ENCODE measurements around the gene CFAP161. TPM values are rescaled to one million over a fixed set of nuclear protein-coding genes. Genes with fewer than 3 reads are reported as not detected.

The CFAP161 gene
- total RNA-seq, 1 donor from 2014 or later: 7.4 TPM

- H3K27me3 ChIP-seq (ENCODE audit: low read depth): no peaks in the 10 kb centered on the region
- ATAC-seq: no peak
- no peaks in the 10 kb centered on the region for H3K9me3 ChIP-seq
- peak overlapping the region; percentile 70 for H3K27ac ChIP-seq
- intact Hi-C loops (cut with DNase I): no loop called here
- H3K4me3 ChIP-seq: no peak overlapping the region
- H3K4me1 ChIP-seq: peaks cover 4% of the 10 kb centered on the region
- no peaks in the 10 kb centered on the region for H3K36me3 ChIP-seq
- DNase-seq: no peak
- TF ChIP-seq CTCF (IDR thresholded peaks at IDR 0.05): no peak
These were observed 56.9 kb downstream of the CFAP161 start for GRCh38 chr15:81190922-81191507.

DNA sequence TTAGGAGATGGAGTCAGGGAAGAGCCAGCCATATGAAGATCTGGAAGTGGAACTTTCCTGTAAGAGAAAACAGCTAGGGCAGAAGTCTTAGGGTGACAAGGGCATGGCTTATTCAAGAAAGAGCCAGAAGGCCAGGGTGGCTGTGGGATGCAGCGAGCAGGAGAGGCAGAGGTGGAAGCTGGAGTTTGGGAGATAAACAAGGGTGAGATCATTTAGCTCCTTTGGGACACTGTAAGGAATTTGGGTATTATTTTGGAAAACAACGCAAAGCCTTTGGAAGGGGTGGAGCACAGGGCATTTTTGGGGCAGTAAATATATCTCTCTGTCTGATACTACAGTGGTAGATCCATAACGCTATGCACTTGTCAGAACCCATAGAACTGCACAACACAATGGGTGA lies 57.6 kb downstream of the CFAP161 start:
- Histone ChIP-seq H3K27me3 (ENCODE audit: low read depth) (no peaks in the 10 kb centered on the region), H3K4me3 (no peak overlapping the region), H3K36me3 (no peaks in the 10 kb centered on the region), H3K4me1 (peaks cover 4% of the 10 kb centered on the region), H3K27ac (peak overlapping the region; percentile 70), H3K9me3 (no peaks in the 10 kb centered on the region)
- intact Hi-C loops (cut with DNase I): no loop called here
- ATAC-seq (no peak), DNase-seq (no peak)
- no peak for TF ChIP-seq CTCF (IDR thresholded peaks at IDR 0.05)

DNA sequence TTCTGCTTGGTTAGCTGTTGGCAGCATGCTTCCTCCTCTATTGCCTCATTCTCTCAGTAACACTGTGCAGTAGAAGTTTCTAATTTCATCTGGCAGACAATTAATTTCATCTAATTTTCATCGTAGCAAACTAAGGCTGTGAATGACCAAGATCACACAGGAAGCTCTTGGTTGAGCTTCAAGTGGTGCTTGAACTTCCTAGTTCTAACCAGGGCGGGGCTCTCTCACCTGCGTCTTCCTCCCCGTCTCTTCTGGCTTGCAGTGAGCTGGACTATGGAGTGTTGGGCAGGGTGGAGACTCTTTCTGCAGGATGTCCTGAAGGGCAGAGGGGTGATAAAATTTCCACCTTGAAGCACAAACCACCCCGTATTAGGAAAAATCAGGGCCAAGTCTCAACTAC lies 60.7 kb downstream of the CFAP161 start:
- ATAC-seq (no peak), DNase-seq (no peak)
- Histone ChIP-seq H3K4me3 (no peak overlapping the region), H3K9me3 (no peaks in the 10 kb centered on the region), H3K36me3 (no peaks in the 10 kb centered on the region), H3K27ac (no peak overlapping the region), H3K27me3 (ENCODE audit: low read depth) (no peaks in the 10 kb centered on the region), H3K4me1 (peaks cover 4% of the 10 kb centered on the region)
- intact Hi-C loops (cut with DNase I): no loop called here
- no peak for TF ChIP-seq CTCF (IDR thresholded peaks at IDR 0.05)

- H3K4me3 ChIP-seq: no peak overlapping the region
- TF ChIP-seq CTCF (IDR thresholded peaks at IDR 0.05): no peak
- DNase-seq: no peak
- H3K27ac ChIP-seq: peak overlapping the region; percentile 18
- ATAC-seq: peak in 1 of 2 donors; percentile 16
- peaks cover 4% of the 10 kb centered on the region for H3K4me1 ChIP-seq
- no peaks in the 10 kb centered on the region for H3K9me3 ChIP-seq
- no peaks in the 10 kb centered on the region for H3K36me3 ChIP-seq
- intact Hi-C loops (cut with DNase I): no loop called here
- H3K27me3 ChIP-seq (ENCODE audit: low read depth): no peaks in the 10 kb centered on the region
These were observed 61.3 kb downstream of the CFAP161 start for GRCh38 chr15:81195339-81195864.

- no peak for ATAC-seq
- intact Hi-C loops (cut with DNase I): no loop called here
These were observed 62.6 kb downstream of the CFAP161 start, which contains the start of gene IL16 for GRCh38 chr15:81196576-81197254. Gene IL16 (plus strand): TSS chr15:81196879. CDS start chr15:81225400, 28,521 bp downstream.

More at GRCh38 chr15:81196576-81197254, 62.6 kb downstream of the CFAP161 start, which contains the start of gene IL16:
- Histone ChIP-seq H3K9me3 (no peaks in the 10 kb centered on the region), H3K27me3 (ENCODE audit: low read depth) (no peaks in the 10 kb centered on the region), H3K4me3 (no peak within 1 kb of the TSS), H3K4me1 (peaks cover 4% of the 10 kb centered on the region), H3K27ac (peak within 1 kb of the TSS; percentile 24), H3K36me3 (no peaks in the 10 kb centered on the region)
- DNase-seq: no peak
- TF ChIP-seq CTCF (IDR thresholded peaks at IDR 0.05): no peak
